ENCODE data around the gene RUFY4. TPM values are rescaled to one million over a fixed set of nuclear protein-coding genes. Genes with fewer than 3 reads are reported as not detected.
"Not testable (repeated sequence)": the region's sequence is repeated elsewhere in the genome, so short reads cannot be mapped to it uniquely, and the experiment has no call there.

The RUFY4 gene
- not detected for total RNA-seq

- H3K9me3 ChIP-seq, H3K27me3 ChIP-seq, H3K36me3 ChIP-seq, H3K4me1 ChIP-seq, H3K27ac ChIP-seq: not testable (repeated sequence)
- H3K4me3 ChIP-seq: peak within 1 kb of the TSS; percentile 51 to 63
- intact Hi-C loops (cut with DNase I): loop anchor here (1.0 kb wide), 1 partner anchor 284 kb away; no protein-coding TSS in a partner anchor
- DNase-seq (ENCODE audit: low spot score in 2 of 2): peak in 1 of 2 donors; percentile 83
- TF ChIP-seq, protein P1, sequence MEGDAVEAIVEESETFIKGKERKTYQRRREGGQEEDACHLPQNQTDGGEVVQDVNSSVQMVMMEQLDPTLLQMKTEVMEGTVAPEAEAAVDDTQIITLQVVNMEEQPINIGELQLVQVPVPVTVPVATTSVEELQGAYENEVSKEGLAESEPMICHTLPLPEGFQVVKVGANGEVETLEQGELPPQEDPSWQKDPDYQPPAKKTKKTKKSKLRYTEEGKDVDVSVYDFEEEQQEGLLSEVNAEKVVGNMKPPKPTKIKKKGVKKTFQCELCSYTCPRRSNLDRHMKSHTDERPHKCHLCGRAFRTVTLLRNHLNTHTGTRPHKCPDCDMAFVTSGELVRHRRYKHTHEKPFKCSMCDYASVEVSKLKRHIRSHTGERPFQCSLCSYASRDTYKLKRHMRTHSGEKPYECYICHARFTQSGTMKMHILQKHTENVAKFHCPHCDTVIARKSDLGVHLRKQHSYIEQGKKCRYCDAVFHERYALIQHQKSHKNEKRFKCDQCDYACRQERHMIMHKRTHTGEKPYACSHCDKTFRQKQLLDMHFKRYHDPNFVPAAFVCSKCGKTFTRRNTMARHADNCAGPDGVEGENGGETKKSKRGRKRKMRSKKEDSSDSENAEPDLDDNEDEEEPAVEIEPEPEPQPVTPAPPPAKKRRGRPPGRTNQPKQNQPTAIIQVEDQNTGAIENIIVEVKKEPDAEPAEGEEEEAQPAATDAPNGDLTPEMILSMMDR (IDR thresholded peaks at IDR 0.05): peak; percentile 81 to 91 (median 84)
Observed at GRCh38 chr2:218068721-218069334, at the start of gene RUFY4. Gene RUFY4 (plus strand): TSS chr2:218069253. CDS start chr2:218070606, 1,353 bp downstream.

DNA sequence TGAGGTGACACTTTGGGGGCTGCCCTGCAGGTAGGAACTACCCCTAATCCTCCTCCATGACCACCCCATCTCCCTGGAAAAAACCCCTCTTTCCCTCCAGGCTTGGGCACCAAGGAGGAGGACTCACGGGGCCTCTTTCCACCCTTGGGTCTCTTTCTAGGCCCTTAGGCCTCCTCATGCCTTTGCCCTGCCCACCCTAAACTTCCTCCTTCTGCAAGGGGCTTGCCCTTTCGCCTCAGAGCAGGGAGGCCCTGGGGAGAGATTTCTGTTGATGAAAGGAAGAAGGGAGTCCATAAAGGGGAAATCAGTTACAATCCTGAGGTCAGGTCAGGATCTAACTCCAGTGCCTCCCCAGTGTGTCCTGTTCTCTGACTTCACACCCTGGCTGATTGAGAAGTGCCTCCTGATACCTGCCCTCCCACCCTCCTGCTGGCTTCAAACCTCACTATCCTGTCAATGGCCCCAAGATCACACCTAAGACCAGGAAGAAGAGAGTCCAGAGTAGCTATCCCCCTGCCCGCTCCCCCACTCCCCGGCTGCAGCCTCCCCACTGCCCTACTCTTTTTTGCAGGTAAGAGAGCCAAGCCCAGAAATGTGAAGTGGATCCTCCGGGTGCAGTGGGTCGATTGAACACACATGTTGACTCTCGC, 49.5 kb upstream of the RUFY4 start:
- no peak for DNase-seq (ENCODE audit: low spot score in 2 of 2)
- intact Hi-C loops (cut with DNase I): no loop called here

DNA sequence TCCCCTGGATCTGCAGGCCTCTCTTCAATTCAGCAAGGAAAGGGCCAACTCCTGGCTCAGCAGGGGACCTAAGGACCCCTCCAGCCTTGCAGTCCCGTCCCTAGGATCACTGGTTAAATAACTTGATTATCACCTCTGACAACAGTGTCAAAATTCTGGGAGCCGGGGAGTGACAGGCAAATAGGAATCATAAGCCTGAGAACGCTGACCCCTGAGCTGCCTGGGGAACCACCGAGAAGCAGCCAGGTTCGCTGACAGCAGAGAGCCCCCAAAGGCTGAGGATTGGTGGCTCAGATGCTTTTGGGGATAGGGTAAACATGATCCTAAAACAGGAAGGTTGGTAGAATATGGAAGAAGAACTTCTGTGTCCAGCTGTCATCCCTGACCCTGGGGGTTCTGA, 48.8 kb upstream of the RUFY4 start:
- H3K4me1 ChIP-seq: peaks cover 30 to 56% of the 10 kb centered on the region in 2 donors
- H3K27me3 ChIP-seq: no peaks in the 10 kb centered on the region
- H3K4me3 ChIP-seq: no peak overlapping the region
- DNase-seq (ENCODE audit: low spot score in 2 of 2): no peak
- H3K36me3 ChIP-seq: no peaks in the 10 kb centered on the region
- peak overlapping the region in 1 of 2 donors; percentile 77 for H3K27ac ChIP-seq
- intact Hi-C loops (cut with DNase I): no loop called here
- TF ChIP-seq, protein P1 (IDR thresholded peaks at IDR 0.05): no peak
- no peaks in the 10 kb centered on the region for H3K9me3 ChIP-seq

More for the DNA sequence above, 49.5 kb upstream of the RUFY4 start:
- Histone ChIP-seq H3K36me3 (no peaks in the 10 kb centered on the region), H3K4me1 (peaks cover 30 to 60% of the 10 kb centered on the region in 2 donors), H3K9me3 (no peaks in the 10 kb centered on the region), H3K27me3 (no peaks in the 10 kb centered on the region), H3K4me3 (no peak overlapping the region), H3K27ac (peak overlapping the region; percentile 28 to 91)
- TF ChIP-seq, protein P1 (IDR thresholded peaks at IDR 0.05): no peak

GRCh38 chr2:218020966-218021535, 48.0 kb upstream of the RUFY4 start:
- no peaks in the 10 kb centered on the region for H3K36me3 ChIP-seq
- peak in 1 of 2 donors; percentile 50 for DNase-seq (ENCODE audit: low spot score in 2 of 2)
- no peaks in the 10 kb centered on the region for H3K27me3 ChIP-seq
- H3K4me3 ChIP-seq: no peak overlapping the region
- TF ChIP-seq, protein P1 (IDR thresholded peaks at IDR 0.05): no peak
- peak overlapping the region; percentile 62 to 77 for H3K27ac ChIP-seq
- peaks cover 30 to 49% of the 10 kb centered on the region in 2 donors for H3K4me1 ChIP-seq
- intact Hi-C loops (cut with DNase I): no loop called here
- no peaks in the 10 kb centered on the region for H3K9me3 ChIP-seq

- peak in 1 of 2 donors; percentile 80 for DNase-seq (ENCODE audit: low spot score in 2 of 2)
- peaks cover 25 to 43% of the 10 kb centered on the region in 2 donors for H3K4me1 ChIP-seq
- no peak overlapping the region for H3K4me3 ChIP-seq
- no peaks in the 10 kb centered on the region for H3K36me3 ChIP-seq
- peak overlapping the region; percentile 62 to 77 for H3K27ac ChIP-seq
- TF ChIP-seq, protein P1 (IDR thresholded peaks at IDR 0.05): no peak
- no peaks in the 10 kb centered on the region for H3K9me3 ChIP-seq
- no peaks in the 10 kb centered on the region for H3K27me3 ChIP-seq
- intact Hi-C loops (cut with DNase I): no loop called here
Observed at GRCh38 chr2:218021536-218022071, 47.4 kb upstream of the RUFY4 start.
